ENCODE results near the gene MORN3. TPM values are rescaled to one million over a fixed set of nuclear protein-coding genes. Genes with fewer than 3 reads are reported as not detected.

MORN3 gene
- total and polyA plus RNA-seq, 8 donors = 0.19 to 0.99 (median 0.50) TPM

DNA sequence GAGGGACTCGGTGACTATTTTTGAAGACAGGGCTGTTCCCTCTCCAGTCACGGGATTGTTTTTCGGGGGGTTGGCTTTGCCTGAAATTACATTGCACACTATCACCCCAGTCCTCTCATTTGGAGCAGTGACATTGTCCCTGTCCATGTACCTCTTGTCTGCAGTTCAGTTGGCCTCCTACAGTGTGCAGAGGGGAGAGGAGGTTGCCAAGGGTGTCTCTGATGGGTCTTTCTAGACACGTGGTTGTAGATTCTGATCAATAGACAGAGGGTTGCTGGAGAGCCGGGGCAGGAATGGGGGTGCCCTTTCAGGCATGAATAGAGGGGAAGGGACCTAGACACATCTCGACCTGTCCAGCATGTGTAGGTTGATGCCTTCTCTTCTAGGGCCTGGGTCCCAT lies 44.3 kb upstream of the MORN3 start:
- intact Hi-C loops (cut with DNase I) = no loop called here
- DNase-seq = no peak
- ATAC-seq = no peak
- TF ChIP-seq, protein P1, sequence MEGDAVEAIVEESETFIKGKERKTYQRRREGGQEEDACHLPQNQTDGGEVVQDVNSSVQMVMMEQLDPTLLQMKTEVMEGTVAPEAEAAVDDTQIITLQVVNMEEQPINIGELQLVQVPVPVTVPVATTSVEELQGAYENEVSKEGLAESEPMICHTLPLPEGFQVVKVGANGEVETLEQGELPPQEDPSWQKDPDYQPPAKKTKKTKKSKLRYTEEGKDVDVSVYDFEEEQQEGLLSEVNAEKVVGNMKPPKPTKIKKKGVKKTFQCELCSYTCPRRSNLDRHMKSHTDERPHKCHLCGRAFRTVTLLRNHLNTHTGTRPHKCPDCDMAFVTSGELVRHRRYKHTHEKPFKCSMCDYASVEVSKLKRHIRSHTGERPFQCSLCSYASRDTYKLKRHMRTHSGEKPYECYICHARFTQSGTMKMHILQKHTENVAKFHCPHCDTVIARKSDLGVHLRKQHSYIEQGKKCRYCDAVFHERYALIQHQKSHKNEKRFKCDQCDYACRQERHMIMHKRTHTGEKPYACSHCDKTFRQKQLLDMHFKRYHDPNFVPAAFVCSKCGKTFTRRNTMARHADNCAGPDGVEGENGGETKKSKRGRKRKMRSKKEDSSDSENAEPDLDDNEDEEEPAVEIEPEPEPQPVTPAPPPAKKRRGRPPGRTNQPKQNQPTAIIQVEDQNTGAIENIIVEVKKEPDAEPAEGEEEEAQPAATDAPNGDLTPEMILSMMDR (IDR thresholded peaks at IDR 0.05) = no peak
- Histone ChIP-seq H3K36me3 (no peaks in the 10 kb centered on the region), H3K4me1 (no peaks in the 10 kb centered on the region), H3K4me3 (peak overlapping the region in 3 of 4 donors; percentile 98 to 99 (median 98)), H3K27ac (no peak overlapping the region), H3K9me3 (no peaks in the 10 kb centered on the region), H3K27me3 (no peaks in the 10 kb centered on the region)
- FAIRE-seq = no peak
- WGBS, 2 donors = 39 to 43% methylated on average over 6 of the region's 6 CpGs

DNA sequence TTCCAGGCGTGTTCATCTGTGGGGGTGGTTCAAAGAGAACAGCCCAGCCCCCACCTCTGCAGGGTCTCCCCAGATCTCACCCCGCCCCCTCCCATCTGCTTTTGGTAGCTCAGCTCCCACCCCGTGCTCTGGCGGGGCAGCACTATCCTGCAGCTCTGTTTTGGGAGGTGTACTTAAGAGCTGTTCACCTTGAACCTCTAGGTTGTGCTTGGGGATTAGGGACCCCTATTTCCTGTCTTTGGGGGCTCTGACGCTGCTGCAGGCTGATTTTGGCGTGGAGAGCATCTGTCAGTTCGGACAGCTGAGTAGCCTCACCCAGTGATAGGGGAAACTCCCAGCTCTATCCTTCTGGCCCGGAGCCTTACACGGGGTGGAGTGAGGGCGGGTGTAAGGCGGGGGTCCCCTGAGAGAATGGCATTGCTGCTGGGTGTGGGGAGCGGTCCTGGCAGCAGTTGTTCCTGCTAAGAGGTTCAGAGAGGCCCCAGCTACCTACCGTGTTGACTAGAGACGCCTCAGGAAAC lies 43.9 kb upstream of the MORN3 start:
- FAIRE-seq (no peak), ATAC-seq (peak in 2 of 4 donors; percentile 5 to 11), DNase-seq (peak in 3 of 6 donors; percentile 18 to 47 (median 23))
- WGBS, 2 donors = 11 to 15% methylated on average over 13 to 14 of the region's 14 CpGs
- TF ChIP-seq, protein P1 (IDR thresholded peaks at IDR 0.05) = no peak
- Histone ChIP-seq H3K27ac (peak overlapping the region in 1 of 4 donors; percentile 76), H3K27me3 (no peaks in the 10 kb centered on the region), H3K4me3 (peak overlapping the region; percentile 66 to 99 (median 98)), H3K36me3 (no peaks in the 10 kb centered on the region), H3K9me3 (no peaks in the 10 kb centered on the region), H3K4me1 (no peaks in the 10 kb centered on the region)
- intact Hi-C loops (cut with DNase I) = no loop called here

DNA sequence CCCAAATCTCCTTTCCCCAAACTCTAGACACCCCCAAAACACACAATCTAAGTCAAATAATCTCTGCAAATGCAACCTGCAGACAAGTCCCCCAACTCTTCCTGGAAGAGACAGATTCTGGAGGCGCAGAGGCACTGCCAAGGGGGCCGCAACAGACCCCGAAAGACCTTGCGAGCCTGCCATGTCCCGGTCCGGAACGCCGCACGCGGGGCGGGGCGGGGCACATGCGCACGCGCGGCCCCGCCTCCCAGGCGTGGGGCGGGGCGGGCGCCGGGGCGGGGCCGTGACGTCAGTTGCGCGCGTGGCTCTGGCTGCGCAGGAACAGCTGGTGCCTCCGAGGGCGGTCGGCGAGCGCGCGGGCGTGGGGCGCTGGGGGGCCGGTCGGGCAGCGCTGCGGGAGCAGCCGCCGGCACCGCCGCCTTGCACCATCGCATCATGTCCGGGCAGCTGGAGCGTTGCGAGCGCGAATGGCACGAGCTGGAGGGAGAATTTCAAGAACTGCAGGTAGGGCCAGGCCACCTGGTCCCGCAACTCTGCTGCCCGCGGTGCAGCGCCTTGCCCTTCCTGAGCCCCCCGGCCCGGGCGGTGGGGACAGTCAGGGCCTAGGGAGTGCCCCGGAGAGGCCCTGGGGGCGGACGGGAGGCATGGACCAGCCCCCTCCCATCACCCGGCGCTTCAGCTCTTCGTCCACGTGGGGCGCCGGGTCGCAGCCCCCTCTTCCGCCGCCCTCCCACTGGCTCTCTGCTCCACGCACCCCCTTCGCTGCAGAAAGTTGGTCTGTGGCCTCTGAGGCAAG lies 43.2 kb upstream of the MORN3 start, which contains the start of gene TMEM120B:
TMEM120B (plus strand) TSS at position 292 of the 796 bp plus-strand sequence; CDS start at position 436, 144 bp downstream.
- ATAC-seq (peak; percentile 94 to 97 (median 96)), FAIRE-seq (no peak), DNase-seq (peak; percentile 74 to 96 (median 89))
- H3K4me3 ChIP-seq = peak within 1 kb of the TSS; percentile 66 to 99 (median 98)
- H3K27me3 ChIP-seq = no peaks in the 10 kb centered on the region
- H3K9me3 ChIP-seq = no peaks in the 10 kb centered on the region
- no peaks in the 10 kb centered on the region for H3K4me1 ChIP-seq
- H3K36me3 ChIP-seq = no peaks in the 10 kb centered on the region
- TF ChIP-seq, protein P1 (IDR thresholded peaks at IDR 0.05) = no peak
- 1% methylated on average over 60 to 74 of the region's 74 CpGs for WGBS, 2 donors
- intact Hi-C loops (cut with DNase I) = no loop called here
- H3K27ac ChIP-seq = peak within 1 kb of the TSS; percentile 76 to 82 (median 77)

DNA sequence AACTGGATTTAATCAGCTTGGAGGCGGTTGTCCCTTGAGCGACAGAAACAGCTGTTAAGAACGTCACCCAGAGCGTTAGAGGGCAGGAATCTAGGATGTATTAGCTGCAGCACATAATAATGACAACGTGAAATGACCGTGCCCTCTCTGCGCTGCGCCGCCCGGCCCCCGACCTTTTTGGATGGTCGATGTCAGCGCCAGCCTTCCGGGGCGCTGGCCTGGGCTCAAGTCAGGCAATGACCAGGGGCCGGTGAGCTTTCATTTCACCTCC lies 42.7 kb upstream of the MORN3 start:
- intact Hi-C loops (cut with DNase I) = no loop called here
- DNase-seq = peak in 4 of 6 donors; percentile 47 to 65 (median 52)
- no peaks in the 10 kb centered on the region for H3K9me3 ChIP-seq
- H3K36me3 ChIP-seq = no peaks in the 10 kb centered on the region
- H3K4me1 ChIP-seq = no peaks in the 10 kb centered on the region
- H3K4me3 ChIP-seq = peak overlapping the region; percentile 66 to 99 (median 98)
- H3K27me3 ChIP-seq = no peaks in the 10 kb centered on the region
- no peak for FAIRE-seq
- 1% methylated on average over 16 of the region's 16 CpGs for WGBS, 2 donors
- TF ChIP-seq, protein P1 (IDR thresholded peaks at IDR 0.05) = no peak
- peak; percentile 57 to 74 (median 70) for ATAC-seq
- H3K27ac ChIP-seq = peak overlapping the region; percentile 76 to 82 (median 77)

Measured in pancreas (tissue), 10 donors.